Measurements from ENCODE around the gene FBXL14.

GRCh38 chr12:1603269-1603993 lies 9.1 kb upstream of the FBXL14 start:
- TF ChIP-seq EP300 (IDR thresholded peaks at IDR 0.05) (no peak), CTCF (IDR thresholded peaks at IDR 0.05) (no peak), MAX (IDR thresholded peaks at IDR 0.05) (no peak), CBX2 (IDR thresholded peaks at IDR 0.05; ENCODE audit: borderline replicate concordance, low read depth) (no peak), ZC3H11A (IDR thresholded peaks at IDR 0.05) (no peak), SMC3 (IDR thresholded peaks at IDR 0.05) (no peak)
